Sigmoid colon (tissue), 7 donors: ENCODE measurements around the gene SMARCE1. TPM values are rescaled to one million over a fixed set of nuclear protein-coding genes. Genes with fewer than 3 reads are reported as not detected.

Experiments
- DNase-seq: peaks from one replicate; pipeline ENCODE4 v3.0.0-alpha.2; 2019
- H3K27ac ChIP-seq, 4 donors: fragments of 200-600 bp; sonication (generic); one replicate each; pipeline ENCODE4 v1.5.1; 2016 to 2019; ENCODE audit warnings: mild to moderate bottlenecking in 1 of 4
- H3K27me3 ChIP-seq, 3 donors: fragments of 200-600 bp; sonication (generic); one replicate each; pipeline ENCODE4 v1.5.1; 2019; ENCODE audit warnings: mild to moderate bottlenecking in 1 of 3
- H3K36me3 ChIP-seq, 4 donors: fragments of 200-600 bp; sonication (generic); one replicate each; pipeline ENCODE4 v1.5.1; 2016 to 2019
- H3K4me1 ChIP-seq, 4 donors: fragments of 200-600 bp; sonication (generic); one replicate each; pipeline ENCODE4 v1.5.1; 2017 to 2019
- H3K4me3 ChIP-seq, 4 donors: fragments of 200-600 bp; sonication (generic); one replicate each; pipeline ENCODE4 v1.5.1; 2017 to 2019; ENCODE audit warnings: mild to moderate bottlenecking in 2 of 4, moderate library complexity in 1 of 4
- H3K9me3 ChIP-seq, 4 donors: fragments of 200-600 bp in 3 of 4; sonication (generic) in 3 of 4; one replicate each; pipeline versions ENCODE4 v1.5.1 to v1.6.1; 2013 to 2019
- EP300 ChIP-seq, 4 donors: sonication (generic); formaldehyde crosslinking; IDR thresholded peaks; one replicate each; pipeline ENCODE4 v1.6.1; 2017; ENCODE audit warnings: antibody characterized with exemption in 4 of 4
- POLR2A ChIP-seq, 2 donors: fragments of 450-650 bp; IDR thresholded peaks; one replicate each; pipeline ENCODE4 v1.6.1; 2016; ENCODE audit warnings: antibody characterized with exemption in 2 of 2, mild to moderate bottlenecking in 2 of 2, moderate library complexity in 2 of 2
- POLR2AphosphoS5 ChIP-seq, 4 donors: sonication (generic); formaldehyde crosslinking; IDR thresholded peaks; one replicate each; pipeline ENCODE4 v1.6.1; 2017; ENCODE audit warnings: antibody characterized with exemption in 4 of 4
- WGBS, 2 donors: extraction: QIAGEN DNeasy Blood & Tissue Kit; methylation state at CpG; one replicate each; pipeline ENCODE4 v1.1.7; 2013; 5-methylcytosine and 5-hydroxymethylcytosine counted together
- intact Hi-C: fragments of 100-400 bp; cut with DNase I; formaldehyde crosslinking; loops from one replicate; pipeline ENCODE4 v1.15.1; 2023
- polyA plus RNA-seq, 3 donors: library from polyadenylated mRNA; stranded (reverse); fragments of 200-250 nt; gene quantifications; one replicate each; pipeline ENCODE4 v1.2.3, GENCODE V29; 2013
- total RNA-seq, 4 donors: library from RNA; depleted of rRNA; stranded (reverse); fragments of >200 nt; gene quantifications; one replicate each; pipeline ENCODE4 v1.1.0, GENCODE V29; 2016
- TF ChIP-seq, protein P1 (sequence below), 4 experiments: fragments of 450-650 bp in 3 of 4; fragments of 200-600 bp in 1 of 4; IDR thresholded peaks; one replicate each; pipeline ENCODE4 v1.5.1; 2016 to 2019; ENCODE audit warnings: antibody characterized with exemption in 4 of 4, mild to moderate bottlenecking in 3 of 4, moderate library complexity in 2 of 4
- donor health status: healthy with polysubstance abuse.
- donor health status: Bipolar disorder and iron deficiency.
- donor health status: healthy.

The SMARCE1 gene
- total and polyA plus RNA-seq, 7 donors: 68.2 to 120 (median 87.3) TPM

DNA sequence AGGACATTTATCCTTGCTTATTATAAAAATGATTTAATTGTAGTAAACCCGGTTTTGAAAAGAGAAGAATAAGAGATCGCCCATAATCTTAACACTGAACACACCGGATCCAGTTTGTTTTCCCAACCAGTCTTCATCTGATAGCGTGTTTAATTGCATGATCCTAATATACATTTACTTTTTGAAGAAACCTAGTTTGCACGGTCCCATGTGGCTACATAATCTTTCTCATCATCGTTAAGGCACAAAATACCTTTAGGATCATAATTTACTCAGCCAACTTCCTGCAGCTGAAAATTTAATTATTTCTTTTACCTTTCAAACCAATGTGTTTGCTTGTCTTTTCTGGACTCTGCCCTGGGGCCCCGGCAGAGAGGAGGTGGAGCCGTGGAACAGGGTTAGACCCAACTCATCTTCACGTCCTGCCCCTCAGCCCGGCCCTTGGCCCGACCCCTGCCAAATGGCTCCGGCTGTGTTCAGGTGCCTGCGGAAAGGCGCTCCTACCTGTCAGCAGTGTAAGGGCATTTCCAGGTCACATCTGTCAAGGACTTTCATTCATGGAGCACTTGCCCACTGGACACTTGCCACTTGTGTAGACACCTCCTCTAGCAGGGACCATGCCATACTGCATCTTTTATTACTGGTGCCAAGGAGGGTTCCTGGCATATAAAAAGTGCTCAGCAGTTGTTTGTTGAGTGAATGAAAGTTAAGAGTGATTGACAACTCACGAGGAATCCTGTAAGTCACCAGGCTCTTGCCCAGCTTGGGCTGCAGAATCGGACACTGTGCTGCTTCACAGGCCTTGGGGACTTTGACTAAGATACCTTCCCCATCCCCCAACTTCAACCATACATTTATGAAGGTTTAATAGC is 28.6 kb downstream of the SMARCE1 start:
- Histone ChIP-seq H3K9me3 (no peaks in the 10 kb centered on the region), H3K27ac (peak overlapping the region in 1 of 4 donors; percentile 25), H3K4me3 (no peak overlapping the region), H3K27me3 (peaks cover 0 to 36% (median 0%) of the 10 kb centered on the region in 3 donors), H3K4me1 (peaks cover 0 to 18% (median 8%) of the 10 kb centered on the region in 4 donors), H3K36me3 (no peaks in the 10 kb centered on the region)
- intact Hi-C loops: loop anchor here (10.0 kb wide), 1 partner anchor 1046 kb away; no protein-coding TSS in a partner anchor
- no peak for TF ChIP-seq EP300 (IDR thresholded peaks at IDR 0.05)
- TF ChIP-seq, protein P1, sequence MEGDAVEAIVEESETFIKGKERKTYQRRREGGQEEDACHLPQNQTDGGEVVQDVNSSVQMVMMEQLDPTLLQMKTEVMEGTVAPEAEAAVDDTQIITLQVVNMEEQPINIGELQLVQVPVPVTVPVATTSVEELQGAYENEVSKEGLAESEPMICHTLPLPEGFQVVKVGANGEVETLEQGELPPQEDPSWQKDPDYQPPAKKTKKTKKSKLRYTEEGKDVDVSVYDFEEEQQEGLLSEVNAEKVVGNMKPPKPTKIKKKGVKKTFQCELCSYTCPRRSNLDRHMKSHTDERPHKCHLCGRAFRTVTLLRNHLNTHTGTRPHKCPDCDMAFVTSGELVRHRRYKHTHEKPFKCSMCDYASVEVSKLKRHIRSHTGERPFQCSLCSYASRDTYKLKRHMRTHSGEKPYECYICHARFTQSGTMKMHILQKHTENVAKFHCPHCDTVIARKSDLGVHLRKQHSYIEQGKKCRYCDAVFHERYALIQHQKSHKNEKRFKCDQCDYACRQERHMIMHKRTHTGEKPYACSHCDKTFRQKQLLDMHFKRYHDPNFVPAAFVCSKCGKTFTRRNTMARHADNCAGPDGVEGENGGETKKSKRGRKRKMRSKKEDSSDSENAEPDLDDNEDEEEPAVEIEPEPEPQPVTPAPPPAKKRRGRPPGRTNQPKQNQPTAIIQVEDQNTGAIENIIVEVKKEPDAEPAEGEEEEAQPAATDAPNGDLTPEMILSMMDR (IDR thresholded peaks at IDR 0.05): no peak
- TF ChIP-seq POLR2A (IDR thresholded peaks at IDR 0.05): no peak
- TF ChIP-seq POLR2AphosphoS5 (IDR thresholded peaks at IDR 0.05): no peak
- 20 to 65% methylated on average over 16 of the region's 16 CpGs for WGBS, 2 donors
- no peak for DNase-seq

DNA sequence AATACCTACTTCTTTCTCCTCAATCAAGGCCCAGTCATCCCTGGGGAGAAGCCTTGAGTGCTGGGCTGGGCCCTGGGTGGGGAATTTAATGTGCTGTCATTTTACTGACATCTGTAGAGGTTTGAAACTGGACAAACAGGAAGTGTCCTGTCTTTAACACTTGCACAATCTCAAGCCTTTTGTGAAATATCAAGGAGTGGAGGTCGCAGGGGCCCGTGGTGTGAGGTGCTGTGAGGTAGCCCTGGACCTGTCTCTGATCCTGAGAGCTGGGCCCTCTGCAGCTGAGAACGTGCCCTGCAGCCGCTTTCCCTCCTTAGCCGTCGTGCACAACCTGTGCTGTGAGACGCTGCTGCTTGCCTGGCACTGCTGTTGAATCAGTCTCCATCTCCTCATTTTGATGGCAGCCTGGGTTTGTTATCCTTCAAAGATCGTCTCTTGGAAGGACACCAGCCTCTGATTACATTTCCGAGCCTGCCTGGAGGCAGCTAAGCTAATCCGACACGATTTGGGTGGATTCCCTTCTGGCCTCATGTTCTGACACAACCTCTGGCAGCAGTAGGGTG is 29.9 kb downstream of the SMARCE1 start:
- peaks cover 0 to 39% (median 0%) of the 10 kb centered on the region in 3 donors for H3K27me3 ChIP-seq
- H3K36me3 ChIP-seq: no peaks in the 10 kb centered on the region
- TF ChIP-seq POLR2AphosphoS5 (IDR thresholded peaks at IDR 0.05) (no peak), EP300 (IDR thresholded peaks at IDR 0.05) (no peak), POLR2A (IDR thresholded peaks at IDR 0.05) (no peak)
- TF ChIP-seq, protein P1 (IDR thresholded peaks at IDR 0.05): no peak
- 73 to 75% methylated on average over 11 of the region's 11 CpGs for WGBS, 2 donors
- no peak for DNase-seq
- peak overlapping the region in 2 of 4 donors; percentile 33 to 43 for H3K27ac ChIP-seq
- H3K9me3 ChIP-seq: no peaks in the 10 kb centered on the region
- intact Hi-C loops: loop anchor here (10.0 kb wide), 1 partner anchor 1047 kb away; no protein-coding TSS in a partner anchor
- H3K4me3 ChIP-seq: no peak overlapping the region
- H3K4me1 ChIP-seq: peaks cover 0 to 18% (median 8%) of the 10 kb centered on the region in 4 donors

DNA sequence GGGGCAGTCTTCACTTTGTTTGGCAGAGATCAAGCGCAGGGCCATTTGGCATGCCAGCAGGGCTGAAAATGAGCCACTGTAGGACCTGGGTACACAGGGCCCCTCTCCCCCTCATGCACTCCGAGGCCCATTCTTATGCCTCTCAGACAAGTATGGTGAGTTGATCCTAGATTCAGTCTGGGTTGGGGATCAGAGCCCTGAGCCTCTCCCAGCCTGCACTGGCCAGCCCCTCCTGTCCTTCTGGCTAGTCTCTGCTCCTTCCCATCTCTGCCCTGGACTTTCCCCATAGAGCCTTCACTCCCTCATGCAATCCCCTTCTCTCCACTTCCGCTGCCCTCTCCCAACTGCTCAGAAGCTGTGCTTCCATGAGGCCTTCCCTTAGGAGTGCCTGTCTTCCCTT is 31.0 kb downstream of the SMARCE1 start:
- DNase-seq: no peak
- WGBS, 2 donors: 65 to 66% methylated on average over 3 of the region's 3 CpGs
- intact Hi-C loops: loop anchor here (10.0 kb wide), 1 partner anchor 1048 kb away; no protein-coding TSS in a partner anchor
- Histone ChIP-seq H3K4me1 (peaks cover 0 to 18% (median 8%) of the 10 kb centered on the region in 4 donors), H3K4me3 (no peak overlapping the region), H3K27me3 (peaks cover 0 to 39% (median 0%) of the 10 kb centered on the region in 3 donors), H3K36me3 (no peaks in the 10 kb centered on the region), H3K9me3 (no peaks in the 10 kb centered on the region), H3K27ac (no peak overlapping the region)
- no peak for TF ChIP-seq EP300 (IDR thresholded peaks at IDR 0.05)
- no peak for TF ChIP-seq POLR2AphosphoS5 (IDR thresholded peaks at IDR 0.05)
- no peak for TF ChIP-seq POLR2A (IDR thresholded peaks at IDR 0.05)
- TF ChIP-seq, protein P1 (IDR thresholded peaks at IDR 0.05): no peak

DNA sequence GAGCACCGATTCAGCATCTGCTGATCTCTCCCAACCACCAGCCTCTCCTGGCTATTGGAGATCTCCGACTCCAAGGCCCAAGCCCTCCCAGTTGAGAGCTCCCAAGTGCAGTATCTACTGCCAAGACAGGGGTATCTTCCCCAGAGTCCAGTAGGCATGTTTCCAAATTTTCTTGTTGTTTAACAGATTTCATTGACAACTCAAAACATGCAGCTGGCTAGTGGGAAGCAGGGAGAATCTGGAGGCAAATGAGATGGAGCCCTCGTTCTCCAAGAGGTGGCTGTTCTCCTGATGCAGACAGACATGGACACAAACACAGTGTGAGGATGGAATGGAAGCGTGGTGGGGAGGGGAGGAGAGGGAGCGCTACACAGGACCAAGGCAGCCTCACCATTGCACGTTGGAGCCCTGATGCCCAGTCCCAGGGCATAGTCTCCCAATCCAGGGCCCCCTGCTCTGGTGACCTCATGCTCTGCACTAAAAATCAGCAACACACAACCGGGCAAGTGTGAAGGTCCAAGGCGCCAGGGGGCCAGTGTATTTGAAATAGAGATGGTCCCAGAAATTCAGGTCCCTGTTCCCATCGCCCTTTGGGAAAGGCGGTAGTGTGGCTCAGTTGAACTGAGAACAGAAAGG is 31.7 kb downstream of the SMARCE1 start:
- Histone ChIP-seq H3K4me3 (no peak overlapping the region), H3K9me3 (no peaks in the 10 kb centered on the region), H3K4me1 (peaks cover 0 to 13% (median 8%) of the 10 kb centered on the region in 4 donors), H3K27ac (no peak overlapping the region), H3K36me3 (no peaks in the 10 kb centered on the region), H3K27me3 (peaks cover 0 to 39% (median 0%) of the 10 kb centered on the region in 3 donors)
- DNase-seq: no peak
- WGBS, 2 donors: 73 to 81% methylated on average over 10 of the region's 10 CpGs
- no peak for TF ChIP-seq POLR2AphosphoS5 (IDR thresholded peaks at IDR 0.05)
- intact Hi-C loops: loop anchor here (10.0 kb wide), 1 partner anchor 1049 kb away; no protein-coding TSS in a partner anchor
